GM23248 (cell line): ENCODE measurements around the gene ITFG1. TPM values are rescaled to one million over a fixed set of nuclear protein-coding genes. Genes with fewer than 3 reads are reported as not detected.

Experiments used
- DNase-seq: peaks from one replicate; pipeline ENCODE4 v3.0.0-alpha.2; 2015
- H2AFZ ChIP-seq: fragments of 200-600 bp; sonication (generic); 2 replicates; pipeline ENCODE4 v1.6.1; 2016; ENCODE audit warnings: antibody characterized with exemption
- H3F3A ChIP-seq: fragments of 200-600 bp; sonication (generic); 2 replicates; pipeline ENCODE4 v1.6.1; 2016; ENCODE audit warnings: mild to moderate bottlenecking, antibody characterized with exemption, mixed run types; ENCODE audit not compliant: insufficient read depth
- H3K27ac ChIP-seq: fragments of 200-600 bp; sonication (generic); 2 replicates; pipeline ENCODE4 v1.5.1; 2016; ENCODE audit warnings: mild to moderate bottlenecking
- H3K27me3 ChIP-seq: fragments of 200-600 bp; sonication (generic); replicated peaks from 2 replicates; pipeline ENCODE4 v1.6.1; 2016; ENCODE audit warnings: mild to moderate bottlenecking; ENCODE audit not compliant: insufficient read depth
- H3K36me3 ChIP-seq: fragments of 200-600 bp; sonication (generic); 2 replicates; pipeline ENCODE4 v1.6.1; 2016; ENCODE audit warnings: low read depth, mild to moderate bottlenecking
- H3K4me1 ChIP-seq: fragments of 200-600 bp; sonication (generic); 2 replicates; pipeline ENCODE4 v1.6.1; 2016; ENCODE audit warnings: mild to moderate bottlenecking; ENCODE audit not compliant: insufficient read depth
- H3K4me2 ChIP-seq: fragments of 200-600 bp; sonication (generic); one replicate; pipeline ENCODE4 v1.6.1; 2016; ENCODE audit warnings: mild to moderate bottlenecking; ENCODE audit not compliant: unreplicated experiment
- H3K4me3 ChIP-seq: fragments of 200-600 bp; sonication (generic); 2 replicates; pipeline ENCODE4 v1.5.1; 2016; ENCODE audit warnings: mild to moderate bottlenecking
- H3K79me2 ChIP-seq: fragments of 200-600 bp; sonication (generic); 2 replicates; pipeline ENCODE4 v1.6.1; 2016; ENCODE audit warnings: mild to moderate bottlenecking; ENCODE audit not compliant: insufficient read depth
- H3K9ac ChIP-seq: fragments of 200-600 bp; sonication (generic); 2 replicates; pipeline ENCODE4 v1.6.1; 2016; ENCODE audit warnings: mild to moderate bottlenecking
- H3K9me2 ChIP-seq: fragments of 200-600 bp; sonication (generic); 2 replicates; pipeline ENCODE4 v1.6.1; 2016; ENCODE audit warnings: mixed run types, mild to moderate bottlenecking, moderate library complexity; ENCODE audit not compliant: insufficient read depth
- H3K9me3 ChIP-seq: fragments of 200-600 bp; sonication (generic); one replicate; pipeline ENCODE4 v1.6.1; 2017; ENCODE audit warnings: low read depth
- H4K20me1 ChIP-seq: fragments of 200-600 bp; sonication (generic); 2 replicates; pipeline ENCODE4 v1.6.0; 2016; ENCODE audit not compliant: insufficient read depth
- EZH2 ChIP-seq: fragments of 200-600 bp; sonication (generic); IDR thresholded peaks from 2 replicates; pipeline ENCODE4 v1.6.1; 2018; ENCODE audit warnings: antibody characterized with exemption, mild to moderate bottlenecking; ENCODE audit not compliant: insufficient read depth, poor library complexity, severe bottlenecking
- EZH2phosphoT487 ChIP-seq: fragments of 200-600 bp; sonication (generic); IDR thresholded peaks from 2 replicates; pipeline ENCODE4 v1.6.1; 2018; ENCODE audit warnings: antibody characterized with exemption, moderate library complexity, mild to moderate bottlenecking, low read depth; ENCODE audit not compliant: insufficient read depth
- WGBS, 2 experiments: methylation state at CpG; one replicate each; pipeline ENCODE4 v1.1.6; 2015 to 2017; ENCODE audit warnings: low lambda C conversion rate in 2 of 2, low coverage in 1 of 2; ENCODE audit errors: missing lambda C conversion rate in 2 of 2; 5-methylcytosine and 5-hydroxymethylcytosine counted together
- in situ Hi-C: fragments of 300-500 bp; cut with MboI; formaldehyde crosslinking; loops from 2 replicates; pipeline ENCODE4 v1.15.0; 2020
- polyA plus RNA-seq: library from polyadenylated mRNA; unstranded; fragments of >200 nt; fragmentation: Nextera tagmentation; extraction: Ambion mirVana; gene quantifications from 2 replicates; pipeline ENCODE4 v1.2.1, GENCODE V29; 2016
- total RNA-seq: library from RNA; depleted of rRNA; stranded (reverse); fragments of >200 nt; shearing (Covaris generic); gene quantifications from 2 replicates; pipeline ENCODE4 v1.2.3, GENCODE V29; 2014

Gene ITFG1
- total and polyA plus RNA-seq, 2 experiments from 2014 or later = 78.2 to 111 TPM

DNA sequence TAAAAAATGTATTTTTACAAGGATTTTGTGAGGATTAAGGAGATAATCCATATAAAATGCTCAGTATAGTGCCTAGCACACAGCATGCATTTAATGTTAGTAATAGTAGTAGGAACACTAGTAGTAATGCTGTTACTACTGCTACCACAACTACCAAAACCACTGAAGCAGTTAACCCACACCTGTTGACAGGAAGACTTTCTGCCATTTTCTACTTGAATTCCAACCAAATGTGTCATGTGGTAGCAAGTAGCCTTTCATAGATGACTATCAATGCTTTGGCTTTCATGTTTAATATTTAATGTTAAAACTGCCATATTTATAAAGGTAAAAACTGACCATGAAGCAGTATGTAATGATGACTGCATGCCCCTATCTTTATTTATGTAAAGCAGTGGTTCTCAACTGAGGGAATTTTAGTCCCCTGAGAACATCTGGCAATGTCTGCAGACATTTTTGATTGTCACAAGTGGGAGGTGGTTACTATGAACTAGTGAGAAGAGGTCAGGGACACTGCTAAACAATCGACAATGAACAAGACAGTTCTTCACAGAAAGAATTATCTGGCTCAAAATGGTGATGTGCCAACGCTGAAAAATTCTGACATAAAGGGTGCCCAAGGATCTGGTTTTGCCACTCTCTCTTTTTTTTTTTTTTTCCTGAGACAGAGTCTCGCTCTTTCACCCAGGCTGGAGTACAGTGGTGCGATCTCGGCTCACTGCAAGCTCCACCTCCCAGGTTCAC lies 89.4 kb downstream of the ITFG1 start:
- no peaks in the 10 kb centered on the region for H3K9me2 ChIP-seq
- H3K9me3 ChIP-seq = no peaks in the 10 kb centered on the region
- no peaks in the 10 kb centered on the region for H4K20me1 ChIP-seq
- peaks cover 20% of the 10 kb centered on the region; the same call in 1 of the 2 replicates for H3K36me3 ChIP-seq
- no peaks in the 10 kb centered on the region for H3F3A ChIP-seq
- H3K27ac ChIP-seq = no peak overlapping the region
- H2AFZ ChIP-seq = no peak overlapping the region
- DNase-seq = no peak
- H3K79me2 ChIP-seq = no peaks in the 10 kb centered on the region
- 97 to 99% methylated on average over 5 of the region's 5 CpGs for WGBS, 2 experiments
- H3K4me2 ChIP-seq = no peak overlapping the region
- in situ Hi-C loops = no loop called here
- no peak overlapping the region for H3K4me3 ChIP-seq
- no peaks in the 10 kb centered on the region for H3K4me1 ChIP-seq
- H3K9ac ChIP-seq = no peak overlapping the region
- no peaks in the 10 kb centered on the region for H3K27me3 ChIP-seq
- TF ChIP-seq EZH2 (no peak), EZH2phosphoT487 (no peak)

DNA sequence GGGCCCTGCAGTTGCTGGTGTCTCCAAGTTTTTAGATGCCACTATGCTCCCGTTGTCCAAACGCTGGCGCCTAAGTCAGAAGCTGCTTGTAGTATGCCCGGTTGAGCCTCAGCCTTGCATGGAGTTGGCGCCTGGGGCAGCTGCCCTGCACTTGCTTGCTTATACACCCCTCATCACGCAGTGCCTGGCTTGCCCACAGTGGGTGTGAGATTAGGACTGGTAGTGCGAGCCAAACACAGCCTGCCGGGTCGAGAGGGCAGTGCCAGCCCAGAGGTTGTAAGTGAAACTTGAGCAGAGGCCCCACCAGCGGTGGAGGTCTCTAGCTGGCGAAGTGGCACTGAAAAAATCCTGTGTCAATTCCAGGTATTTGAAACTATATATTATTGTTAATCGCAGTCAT lies 90.3 kb downstream of the ITFG1 start:
- WGBS, 2 experiments = 96 to 99% methylated on average over 12 of the region's 12 CpGs
- no peak for DNase-seq
- Histone ChIP-seq H3K4me3 (no peak overlapping the region), H3K9me2 (no peaks in the 10 kb centered on the region), H3K27me3 (no peaks in the 10 kb centered on the region), H2AFZ (no peak overlapping the region), H3K9me3 (no peaks in the 10 kb centered on the region), H3F3A (no peaks in the 10 kb centered on the region), H3K79me2 (no peaks in the 10 kb centered on the region), H3K27ac (no peak overlapping the region), H3K4me1 (no peaks in the 10 kb centered on the region), H3K4me2 (no peak overlapping the region), H4K20me1 (no peaks in the 10 kb centered on the region), H3K36me3 (peaks cover 18% of the 10 kb centered on the region; the same call in 1 of the 2 replicates), H3K9ac (no peak overlapping the region)
- in situ Hi-C loops = no loop called here
- TF ChIP-seq EZH2 = no peak
- no peak for TF ChIP-seq EZH2phosphoT487

DNA sequence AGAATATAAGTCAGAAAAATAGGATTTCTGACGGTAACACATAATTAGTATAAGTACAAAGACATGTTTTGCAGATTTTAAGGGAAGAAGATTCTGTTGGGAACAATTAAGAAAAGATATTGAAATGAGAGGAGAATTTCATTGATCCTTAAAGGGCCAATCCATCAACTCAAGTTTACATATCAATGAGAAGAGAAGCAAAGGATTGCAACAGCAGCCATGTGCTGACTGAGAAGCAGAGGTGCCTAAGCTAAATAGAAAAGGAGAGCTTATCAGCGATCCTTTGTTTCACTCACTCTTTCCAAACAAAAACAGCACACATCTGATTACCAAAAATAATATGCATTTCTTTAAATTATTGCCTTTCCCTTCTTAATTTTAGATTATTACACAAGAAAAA lies 94.6 kb downstream of the ITFG1 start:
- WGBS, 2 experiments = 96 to 98% methylated on average over 2 of the region's 2 CpGs
- in situ Hi-C loops = no loop called here

DNA sequence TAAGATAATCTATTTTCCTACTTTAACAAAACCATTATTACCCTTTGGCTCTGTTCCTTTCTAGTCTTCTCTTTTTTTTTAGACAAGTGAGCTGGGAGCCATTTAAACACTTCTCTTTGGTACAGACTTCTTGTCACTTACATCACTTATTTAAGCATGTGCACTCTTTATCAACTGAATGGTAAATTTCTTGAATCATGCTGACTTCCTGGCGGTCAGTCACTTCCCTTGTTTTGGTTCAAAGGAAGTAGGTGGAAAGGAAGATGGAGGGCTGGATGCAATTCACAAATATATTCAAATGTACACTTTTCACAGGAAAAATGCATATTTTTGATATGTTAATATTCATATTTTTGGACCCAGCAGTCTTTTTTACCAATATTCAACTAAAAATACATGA lies 97.1 kb downstream of the ITFG1 start:
- Histone ChIP-seq H3K9ac (no peak overlapping the region), H4K20me1 (no peaks in the 10 kb centered on the region), H3K9me3 (no peaks in the 10 kb centered on the region), H2AFZ (no peak overlapping the region), H3K9me2 (no peaks in the 10 kb centered on the region), H3K27ac (no peak overlapping the region), H3K27me3 (no peaks in the 10 kb centered on the region), H3K4me3 (no peak overlapping the region), H3K36me3 (no peaks in the 10 kb centered on the region; the same call in 1 of the 2 replicates), H3F3A (no peaks in the 10 kb centered on the region), H3K4me2 (no peak overlapping the region), H3K79me2 (no peaks in the 10 kb centered on the region), H3K4me1 (no peaks in the 10 kb centered on the region)
- TF ChIP-seq EZH2 (no peak), EZH2phosphoT487 (no peak)
- in situ Hi-C loops = no loop called here
- WGBS, 2 experiments = 100% methylated on average over 1 of the region's 1 CpG
- DNase-seq = no peak

More for the DNA sequence above, 94.6 kb downstream of the ITFG1 start:
- Histone ChIP-seq H3K9me3 (no peaks in the 10 kb centered on the region), H3F3A (no peaks in the 10 kb centered on the region), H3K4me3 (no peak overlapping the region), H3K36me3 (no peaks in the 10 kb centered on the region; the same call in 1 of the 2 replicates), H3K9ac (no peak overlapping the region), H4K20me1 (no peaks in the 10 kb centered on the region), H2AFZ (no peak overlapping the region), H3K4me2 (no peak overlapping the region), H3K27me3 (no peaks in the 10 kb centered on the region), H3K4me1 (no peaks in the 10 kb centered on the region), H3K79me2 (no peaks in the 10 kb centered on the region), H3K9me2 (no peaks in the 10 kb centered on the region), H3K27ac (no peak overlapping the region)
- TF ChIP-seq EZH2 (no peak), EZH2phosphoT487 (no peak)
- DNase-seq = no peak

DNA sequence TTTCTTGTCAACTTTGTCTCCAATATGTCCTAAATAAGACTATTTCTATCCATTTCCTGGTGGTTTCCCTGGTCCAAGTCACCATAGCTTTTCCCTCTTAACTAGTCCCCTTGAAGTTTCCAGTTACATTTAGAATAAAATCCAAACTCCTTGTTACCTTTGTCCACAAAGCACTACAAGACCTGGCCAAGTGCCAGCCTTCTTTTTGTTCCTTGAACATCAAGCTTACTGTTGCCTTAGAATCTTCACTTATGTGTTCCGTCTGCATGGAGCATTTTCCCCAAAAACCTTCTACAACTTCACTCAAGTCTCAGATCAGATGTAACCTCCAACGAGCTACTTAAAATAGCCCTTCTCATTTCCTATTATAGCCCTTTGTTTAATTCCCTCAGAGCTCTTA lies 101.4 kb downstream of the ITFG1 start:
- Histone ChIP-seq H3K36me3 (no peaks in the 10 kb centered on the region), H4K20me1 (no peaks in the 10 kb centered on the region), H3K4me1 (no peaks in the 10 kb centered on the region), H3K27me3 (no peaks in the 10 kb centered on the region), H3K9me3 (no peaks in the 10 kb centered on the region), H3K79me2 (no peaks in the 10 kb centered on the region), H3K4me2 (no peak overlapping the region), H3F3A (no peaks in the 10 kb centered on the region), H3K9me2 (no peaks in the 10 kb centered on the region), H2AFZ (no peak overlapping the region), H3K27ac (no peak overlapping the region), H3K9ac (no peak overlapping the region), H3K4me3 (no peak overlapping the region)
- TF ChIP-seq EZH2phosphoT487 = no peak
- TF ChIP-seq EZH2 = no peak
- in situ Hi-C loops = no loop called here
- 94 to 98% methylated on average over 2 of the region's 2 CpGs for WGBS, 2 experiments
- peak; percentile 2 for DNase-seq
